Bone marrow (tissue), 2 donors: Measurements from ENCODE around the gene GFPT1.

ENCODE experiments used
- DNase-seq, 2 donors: peaks; one replicate each; lab custom pipeline; 2025; lab: John Stamatoyannopoulos, UW

The GFPT1 gene

GRCh38 chr2:69291004-69291650 is 95.9 kb downstream of the GFPT1 start:
- no peak for DNase-seq

- no peak for DNase-seq
Measured at GRCh38 chr2:69288429-69288828, 98.6 kb downstream of the GFPT1 start.

- no peak for DNase-seq
Measured at GRCh38 chr2:69287544-69287943, 99.5 kb downstream of the GFPT1 start.

GRCh38 chr2:69285379-69285894 is 101.6 kb downstream of the GFPT1 start:
- no peak for DNase-seq

- DNase-seq = no peak
Measured at GRCh38 chr2:69280796-69281412, 106.1 kb downstream of the GFPT1 start.

GRCh38 chr2:69279931-69280681 is 106.9 kb downstream of the GFPT1 start:
- DNase-seq = no peak

- no peak for DNase-seq
Measured at GRCh38 chr2:69279211-69279610, 107.8 kb downstream of the GFPT1 start.

GRCh38 chr2:69278366-69278765 is 108.7 kb downstream of the GFPT1 start:
- DNase-seq = no peak

- no peak for DNase-seq
Measured at GRCh38 chr2:69275490-69275889, 111.5 kb downstream of the GFPT1 start.

GRCh38 chr2:69272803-69273471 is 114.1 kb downstream of the GFPT1 start:
- no peak for DNase-seq

- DNase-seq = no peak
Measured at GRCh38 chr2:69271831-69272257, 115.2 kb downstream of the GFPT1 start.
